T47D (cell line): ENCODE measurements around the gene BMP7.
"Not testable (repeated sequence)": the region's sequence is repeated elsewhere in the genome, so short reads cannot be mapped to it uniquely, and the experiment has no call there.

Experiments
- DNase-seq, 2 experiments: peaks; one replicate each; pipeline versions ENCODE4 v3.0.0 to v3.0.0-alpha.2; 2011 to 2012; ENCODE audit warnings: low read depth in 1 of 2, low spot score in 1 of 2
- JUND ChIP-seq: IDR thresholded peaks from 2 replicates; pipeline ENCODE4 v1.6.1; 2012; ENCODE audit warnings: low read depth
- in situ Hi-C: cut with HindIII; loops from 2 replicates; pipeline ENCODE4 v1.10.0; 2016; ENCODE audit warnings: low sequenced_read_pairs, low pct_unique_long_range_greater_than_20kb

Gene BMP7

GRCh38 chr20:57282670-57283361, 16.4 kb upstream of the BMP7 start:
- TF ChIP-seq JUND = no peak
- in situ Hi-C loops = no loop called here
- no peak for DNase-seq

DNA sequence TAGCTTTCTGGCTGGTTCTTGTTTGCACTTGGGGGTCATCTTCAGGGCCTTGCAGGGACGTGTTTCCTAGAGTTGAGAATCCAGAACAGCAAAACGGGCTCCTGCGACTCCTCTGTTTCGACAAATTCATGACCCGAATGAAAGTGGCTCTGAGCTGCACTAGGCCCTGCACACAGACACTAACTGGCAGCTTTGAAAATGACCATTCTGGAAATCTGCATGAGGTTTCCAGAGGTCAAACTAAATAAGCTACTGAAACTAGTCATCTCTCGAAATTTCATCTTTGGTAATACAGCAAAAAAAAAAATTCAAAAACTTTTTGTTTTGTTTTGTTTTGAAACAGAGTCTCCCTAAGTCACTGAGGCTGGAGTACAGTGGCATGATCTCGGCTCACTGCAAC, 15.5 kb upstream of the BMP7 start:
- in situ Hi-C loops = no loop called here
- no peak for TF ChIP-seq JUND
- no peak for DNase-seq

GRCh38 chr20:57280221-57280620, 13.8 kb upstream of the BMP7 start:
- in situ Hi-C loops = no loop called here

DNA sequence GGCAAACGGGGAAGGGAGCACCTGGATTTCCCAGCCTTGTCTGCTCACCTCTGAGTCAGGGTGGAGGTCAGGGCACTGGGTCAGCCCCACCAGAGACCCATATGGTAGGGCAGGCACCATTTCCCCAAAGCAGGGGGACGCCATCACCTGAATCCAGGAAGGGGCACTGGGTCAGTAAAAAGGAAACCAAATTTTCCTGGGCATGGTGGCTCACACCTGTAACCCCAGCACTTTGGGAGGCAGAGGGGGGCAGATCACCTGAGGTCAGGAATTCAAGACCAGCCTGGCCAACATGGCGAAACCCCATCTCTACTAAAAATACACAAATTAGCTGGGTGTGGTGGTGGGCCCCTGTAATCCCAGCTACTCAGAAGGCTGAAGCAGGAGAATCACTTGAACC, 13.1 kb upstream of the BMP7 start:
- in situ Hi-C loops = not testable (repeated sequence)

More at GRCh38 chr20:57280221-57280620, 13.8 kb upstream of the BMP7 start:
- no peak for DNase-seq
- TF ChIP-seq JUND = no peak

GRCh38 chr20:57278457-57278856, 12.0 kb upstream of the BMP7 start:
- DNase-seq = no peak
- in situ Hi-C loops = no loop called here
- no peak for TF ChIP-seq JUND

More for the DNA sequence above, 13.1 kb upstream of the BMP7 start:
- DNase-seq = not testable (repeated sequence)

DNA sequence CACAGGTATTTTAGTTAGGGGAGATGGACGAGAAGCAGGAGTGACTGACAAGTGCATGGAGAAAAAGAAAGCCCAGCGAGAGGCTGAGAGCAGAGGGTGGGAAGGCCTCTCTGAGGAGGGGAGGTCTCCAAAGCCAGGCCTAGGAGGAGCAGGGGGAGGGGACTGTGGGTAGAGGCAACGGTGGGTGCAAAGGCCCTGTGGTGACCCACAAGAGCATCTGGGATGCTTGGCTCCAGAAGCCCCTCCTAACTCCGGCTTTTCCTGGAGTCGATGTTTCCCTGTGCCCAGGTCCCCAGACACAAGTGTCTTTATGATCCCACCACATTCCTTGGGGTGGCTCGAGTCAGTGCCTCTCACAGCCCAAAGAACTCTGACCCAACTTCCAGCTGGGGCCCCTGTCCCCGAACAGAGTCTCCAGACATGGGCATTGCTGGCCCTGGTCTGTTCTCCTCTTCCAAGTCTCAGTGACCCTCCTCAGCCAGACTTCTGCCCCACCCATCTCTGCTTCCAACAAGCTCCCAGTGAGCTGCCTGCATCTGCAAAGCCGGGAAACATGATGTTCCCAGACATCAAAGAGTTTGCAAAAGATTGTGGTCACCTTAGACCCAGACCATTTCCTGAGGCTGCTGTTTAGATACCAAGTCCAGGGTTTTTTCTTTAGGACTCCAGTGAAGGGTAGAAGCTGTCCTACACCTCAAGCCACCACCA, 11.1 kb upstream of the BMP7 start:
- no peak for DNase-seq
- TF ChIP-seq JUND = no peak
- in situ Hi-C loops = no loop called here

DNA sequence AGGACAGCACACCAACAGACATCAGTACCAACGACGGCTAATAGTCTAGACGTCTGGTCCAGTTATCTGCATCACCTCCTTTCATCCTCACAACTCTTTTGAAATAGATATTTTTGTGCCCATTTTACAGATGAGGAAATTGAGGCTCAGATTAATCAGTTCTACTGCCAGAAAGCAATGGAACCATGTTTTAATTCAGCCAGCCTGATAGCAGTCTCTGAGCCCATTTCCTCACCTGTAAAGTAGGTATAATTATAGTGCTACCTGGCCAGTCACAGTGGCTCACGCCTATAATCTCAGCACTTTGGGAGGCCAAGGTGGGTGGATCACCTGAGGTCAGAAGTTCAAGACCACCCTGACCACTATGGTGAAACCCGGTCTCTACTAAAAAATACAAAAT, 9.8 kb upstream of the BMP7 start:
- in situ Hi-C loops = no loop called here
- no peak for TF ChIP-seq JUND
- DNase-seq = no peak

GRCh38 chr20:57275813-57276212, 9.4 kb upstream of the BMP7 start:
- no peak for TF ChIP-seq JUND
- DNase-seq = no peak
- in situ Hi-C loops = no loop called here

DNA sequence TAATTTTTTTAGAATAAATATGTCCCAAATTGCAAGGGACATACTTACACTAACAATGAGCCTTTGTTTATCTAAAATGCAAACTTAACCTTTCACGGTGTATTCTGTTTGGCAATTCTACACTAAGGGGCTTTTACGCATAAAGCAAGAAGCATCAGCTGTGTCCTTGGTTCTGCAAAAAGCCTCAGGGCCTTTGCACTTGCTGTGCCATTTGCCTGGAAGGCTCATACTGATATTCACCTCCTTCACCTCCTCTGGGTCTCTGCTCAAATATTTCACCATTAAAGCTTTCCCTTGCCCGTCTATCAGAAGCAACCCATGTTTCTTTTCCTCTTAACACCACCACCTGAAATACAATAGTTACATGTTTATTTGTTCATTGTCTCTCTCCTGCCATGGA, 8.9 kb upstream of the BMP7 start:
- in situ Hi-C loops = no loop called here
- TF ChIP-seq JUND = no peak
- no peak for DNase-seq

GRCh38 chr20:57274846-57275245, 8.4 kb upstream of the BMP7 start:
- no peak for DNase-seq
- no peak for TF ChIP-seq JUND
- in situ Hi-C loops = no loop called here

DNA sequence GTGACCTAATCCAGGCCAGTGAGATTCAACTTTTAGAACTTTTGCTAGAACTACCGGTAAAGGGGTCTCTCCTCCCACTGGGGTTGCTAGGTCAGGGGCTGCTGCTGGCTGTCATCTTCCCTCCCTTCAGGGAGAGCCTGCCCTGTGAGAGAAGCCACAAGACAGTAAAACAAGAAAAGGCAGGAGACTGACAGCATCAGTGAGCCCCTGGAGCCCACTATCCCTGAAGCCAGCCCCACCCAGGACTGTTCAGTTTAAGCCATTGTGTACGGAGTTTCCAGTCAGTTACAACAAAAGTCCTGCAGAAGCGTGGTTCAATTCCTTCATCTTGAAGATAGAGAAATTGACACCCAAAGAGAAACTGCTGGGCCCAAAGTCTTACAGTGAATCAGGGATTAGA, 7.9 kb upstream of the BMP7 start:
- no peak for DNase-seq
- in situ Hi-C loops = no loop called here
- TF ChIP-seq JUND = no peak

- no peak for TF ChIP-seq JUND
- DNase-seq = no peak
- in situ Hi-C loops = no loop called here
Observed at GRCh38 chr20:57272883-57273535, 6.6 kb upstream of the BMP7 start.

DNA sequence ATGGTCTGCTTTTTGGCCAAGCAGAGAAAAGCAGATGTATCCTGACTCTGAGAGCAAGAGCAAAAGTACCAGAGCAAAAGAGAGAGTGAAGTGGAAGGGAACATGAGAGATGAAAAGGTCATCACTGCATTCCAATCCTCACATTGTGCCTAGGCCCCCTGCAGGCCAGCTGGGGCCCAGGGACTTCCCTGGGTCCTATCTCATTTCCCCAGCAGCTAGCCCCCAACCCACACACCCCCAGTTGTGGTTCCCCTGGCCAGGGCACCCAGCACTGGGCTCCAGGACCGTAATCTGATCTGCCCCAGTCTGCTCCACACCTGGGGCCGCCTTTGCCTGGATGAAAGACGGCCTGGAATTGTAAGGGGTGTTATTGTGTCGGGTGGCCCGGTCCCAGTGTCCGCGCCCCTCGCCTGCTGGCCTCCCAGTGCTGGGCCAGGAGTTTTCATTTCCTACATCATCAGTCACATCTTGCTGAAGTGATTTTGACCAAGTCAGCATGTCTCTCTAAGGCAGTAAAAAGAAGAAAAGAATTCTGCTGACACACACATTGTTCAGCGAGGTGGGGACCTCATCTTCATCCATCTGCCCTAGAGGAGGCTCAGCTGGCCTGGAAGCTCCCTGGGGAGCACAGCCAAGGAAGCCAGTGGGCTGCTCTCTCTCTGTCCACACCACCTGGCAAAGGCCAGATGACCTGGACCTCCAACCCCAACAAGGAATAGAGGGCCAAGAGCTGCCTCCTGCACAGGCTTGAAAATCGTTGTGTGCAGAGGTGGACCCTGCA, 4.0 kb upstream of the BMP7 start:
- TF ChIP-seq JUND = no peak
- DNase-seq = no peak
- in situ Hi-C loops = no loop called here
